ENCODE results near the gene POU2F2.

The POU2F2 gene

DNA sequence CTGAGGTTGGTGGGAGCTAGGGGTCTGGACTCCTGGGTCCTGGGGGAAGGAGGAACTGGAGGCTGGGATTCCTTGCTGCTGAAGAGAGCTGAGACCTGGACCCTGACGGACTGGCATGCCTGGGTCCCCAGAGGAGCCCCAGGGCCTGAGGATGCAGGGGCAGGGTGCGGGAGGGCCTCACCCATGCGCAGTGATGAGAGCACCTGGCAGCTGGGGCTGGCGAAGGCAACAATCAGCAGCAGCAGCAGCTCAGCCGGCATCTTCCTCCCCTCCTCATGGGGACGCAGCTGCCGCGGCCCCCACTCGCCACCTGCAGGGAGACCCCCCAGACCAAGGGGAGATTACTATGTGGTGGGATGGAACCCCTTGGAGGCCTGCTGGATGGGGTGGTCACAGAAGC is 66.7 kb downstream of the POU2F2 start:
- no peak overlapping the region for H3K4me3 ChIP-seq (ENCODE audit: low read depth, low read length)
- POLR2A ChIA-PET, result interaction anchor here (0.7 kb wide), 1 partner anchor 11 kb away, joined by 4 read pairs; the partner anchor contains the start of gene ZNF574
- no peak for TF ChIP-seq CTCF (IDR thresholded peaks at IDR 0.05; ENCODE audit: insufficient read depth, low read length, missing control alignments)
- CTCF ChIA-PET, result interaction anchor here (0.8 kb wide), 1 partner anchor 114 kb away, joined by 3 read pairs; no protein-coding TSS in a partner anchor
- no peak for DNase-seq (ENCODE audit: low read depth, low spot score)

GRCh38 chr19:42065051-42065450 is 67.2 kb downstream of the POU2F2 start:
- TF ChIP-seq CTCF (IDR thresholded peaks at IDR 0.05; ENCODE audit: insufficient read depth, low read length, missing control alignments), result no peak
- DNase-seq (ENCODE audit: low read depth, low spot score), result no peak
- ChIA-PET CTCF (interaction anchor here (0.8 to 2.1 kb wide), 3 partner anchors 30 to 114 kb away, joined by 3 to 8 read pairs (median 3); no protein-coding TSS in a partner anchor), POLR2A (interaction anchor here (0.7 kb wide), 1 partner anchor 11 kb away, joined by 4 read pairs; the partner anchor contains the start of gene ZNF574)
- H3K4me3 ChIP-seq (ENCODE audit: low read depth, low read length), result no peak overlapping the region

- no peak for DNase-seq (ENCODE audit: low read depth, low spot score)
- no peak overlapping the region for H3K4me3 ChIP-seq (ENCODE audit: low read depth, low read length)
- CTCF ChIA-PET, result interaction anchor here (1.2 to 2.1 kb wide), 2 partner anchors 29 to 31 kb away, joined by 3 to 8 read pairs; no protein-coding TSS in a partner anchor
- no peak for TF ChIP-seq CTCF (IDR thresholded peaks at IDR 0.05; ENCODE audit: insufficient read depth, low read length, missing control alignments)
- POLR2A ChIA-PET, result no interaction called here
Observed at GRCh38 chr19:42064432-42064831, 67.8 kb downstream of the POU2F2 start.

GRCh38 chr19:42062381-42062780 is 69.9 kb downstream of the POU2F2 start:
- DNase-seq (ENCODE audit: low read depth, low spot score), result no peak
- H3K4me3 ChIP-seq (ENCODE audit: low read depth, low read length), result no peak overlapping the region
- ChIA-PET POLR2A (no interaction called here), CTCF (no interaction called here)
- no peak for TF ChIP-seq CTCF (IDR thresholded peaks at IDR 0.05; ENCODE audit: insufficient read depth, low read length, missing control alignments)

GRCh38 chr19:42060117-42060516 is 72.1 kb downstream of the POU2F2 start:
- no peak for DNase-seq (ENCODE audit: low read depth, low spot score)
- TF ChIP-seq CTCF (IDR thresholded peaks at IDR 0.05; ENCODE audit: insufficient read depth, low read length, missing control alignments), result no peak
- POLR2A ChIA-PET, result interaction anchor here (1.0 kb wide), 1 partner anchor 11 kb away, joined by 3 read pairs; no protein-coding TSS in a partner anchor
- CTCF ChIA-PET, result interaction anchor here (1.1 to 1.2 kb wide), 2 partner anchors 13 to 25 kb away, joined by 3 to 7 read pairs; no protein-coding TSS in a partner anchor
- no peak overlapping the region for H3K4me3 ChIP-seq (ENCODE audit: low read depth, low read length)

DNA sequence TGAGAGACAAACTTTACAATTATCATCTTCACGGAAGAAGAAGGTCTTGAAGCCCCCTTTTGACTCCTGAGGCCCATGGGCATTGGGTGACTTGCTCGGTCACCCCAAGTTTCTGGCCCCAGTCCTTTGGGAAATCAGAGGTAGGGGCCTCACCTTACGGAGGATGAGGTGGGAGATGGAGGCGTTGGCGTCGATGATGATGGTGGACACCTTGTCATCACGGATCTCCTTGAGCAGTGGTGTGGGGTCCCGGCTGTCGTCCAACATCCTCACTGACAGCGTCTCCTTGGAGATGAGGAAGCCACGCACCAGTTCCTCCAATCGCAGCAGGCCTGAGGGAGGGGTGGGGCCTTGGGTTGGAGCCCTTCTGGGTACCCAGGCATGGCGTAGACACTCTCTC is 73.0 kb downstream of the POU2F2 start:
- no peak overlapping the region for H3K4me3 ChIP-seq (ENCODE audit: low read depth, low read length)
- ChIA-PET CTCF (interaction anchor here (1.1 kb wide), 1 partner anchor 12 kb away, joined by 3 read pairs; no protein-coding TSS in a partner anchor), POLR2A (no interaction called here)
- no peak for DNase-seq (ENCODE audit: low read depth, low spot score)
- TF ChIP-seq CTCF (IDR thresholded peaks at IDR 0.05; ENCODE audit: insufficient read depth, low read length, missing control alignments), result no peak

All from AG04449 (cell line).